GM13977 (cell line): ENCODE measurements around the gene PPP4R3A.

Experiments used
- DNase-seq: peaks from one replicate; pipeline ENCODE4 v3.0.0; 2012; ENCODE audit warnings: low spot score
- in situ Hi-C: fragments of 300-500 bp; cut with MboI; formaldehyde crosslinking; loops from one replicate; pipeline ENCODE4 v1.12.0; 2022; ENCODE audit warnings: low sequenced_read_pairs, low pct_unique_long_range_greater_than_20kb, mixed read lengths, inconsistent platforms; ENCODE audit not compliant: unreplicated experiment
- TF ChIP-seq, protein P1 (sequence below): IDR thresholded peaks from 2 replicates; pipeline ENCODE4 v1.5.1; 2012; ENCODE audit warnings: mild to moderate bottlenecking, control low read depth; ENCODE audit not compliant: insufficient read depth; ENCODE audit errors: extremely low read depth, missing control alignments

The PPP4R3A gene

GRCh38 chr14:91516663-91517388, 6.7 kb upstream of the PPP4R3A start:
- in situ Hi-C loops: no loop called here
- no peak for DNase-seq
- TF ChIP-seq, protein P1, sequence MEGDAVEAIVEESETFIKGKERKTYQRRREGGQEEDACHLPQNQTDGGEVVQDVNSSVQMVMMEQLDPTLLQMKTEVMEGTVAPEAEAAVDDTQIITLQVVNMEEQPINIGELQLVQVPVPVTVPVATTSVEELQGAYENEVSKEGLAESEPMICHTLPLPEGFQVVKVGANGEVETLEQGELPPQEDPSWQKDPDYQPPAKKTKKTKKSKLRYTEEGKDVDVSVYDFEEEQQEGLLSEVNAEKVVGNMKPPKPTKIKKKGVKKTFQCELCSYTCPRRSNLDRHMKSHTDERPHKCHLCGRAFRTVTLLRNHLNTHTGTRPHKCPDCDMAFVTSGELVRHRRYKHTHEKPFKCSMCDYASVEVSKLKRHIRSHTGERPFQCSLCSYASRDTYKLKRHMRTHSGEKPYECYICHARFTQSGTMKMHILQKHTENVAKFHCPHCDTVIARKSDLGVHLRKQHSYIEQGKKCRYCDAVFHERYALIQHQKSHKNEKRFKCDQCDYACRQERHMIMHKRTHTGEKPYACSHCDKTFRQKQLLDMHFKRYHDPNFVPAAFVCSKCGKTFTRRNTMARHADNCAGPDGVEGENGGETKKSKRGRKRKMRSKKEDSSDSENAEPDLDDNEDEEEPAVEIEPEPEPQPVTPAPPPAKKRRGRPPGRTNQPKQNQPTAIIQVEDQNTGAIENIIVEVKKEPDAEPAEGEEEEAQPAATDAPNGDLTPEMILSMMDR: no peak

DNA sequence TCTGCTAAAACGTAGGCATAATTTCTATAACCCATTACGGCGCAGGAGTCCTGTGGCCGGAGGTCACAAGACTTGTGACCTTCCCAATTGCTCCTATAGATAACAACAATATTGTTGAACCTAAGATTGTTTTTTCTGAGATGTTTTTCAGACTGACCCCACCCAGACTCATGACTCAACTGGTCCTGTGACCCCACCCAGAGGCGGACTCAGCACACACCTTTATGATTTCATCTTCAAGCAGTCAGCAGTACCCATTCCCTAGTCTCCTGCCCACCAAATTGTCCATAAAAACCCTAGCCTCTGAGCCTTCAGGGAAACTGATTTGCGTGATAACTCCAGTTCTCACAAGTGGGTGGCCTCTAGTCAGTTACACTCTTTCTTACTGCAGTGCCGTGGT, 5.9 kb upstream of the PPP4R3A start:
- in situ Hi-C loops: no loop called here
- TF ChIP-seq, protein P1: no peak
- no peak for DNase-seq

DNA sequence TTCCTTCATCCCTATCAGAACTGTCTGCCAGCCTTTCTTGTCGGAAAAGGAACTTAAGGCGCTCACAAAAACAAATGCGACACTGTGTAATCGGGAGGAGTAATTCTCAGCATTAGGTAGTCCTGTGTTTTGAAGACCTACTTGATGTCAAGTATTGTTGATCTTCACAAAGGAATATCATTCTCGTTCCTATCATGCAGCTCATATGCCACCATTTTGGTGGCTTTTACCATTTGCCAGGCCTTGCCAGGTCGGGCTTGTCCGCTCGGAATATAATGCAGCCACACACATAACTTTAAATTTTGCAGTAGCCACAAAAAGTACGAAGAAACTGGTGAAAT, 903 bp upstream of the PPP4R3A start:
- TF ChIP-seq, protein P1: no peak
- no peak for DNase-seq
- in situ Hi-C loops: no loop called here

GRCh38 chr14:91509878-91510170, 286 bp downstream of the PPP4R3A start:
- TF ChIP-seq, protein P1: no peak
- DNase-seq: peak; percentile 69
- in situ Hi-C loops: no loop called here

DNA sequence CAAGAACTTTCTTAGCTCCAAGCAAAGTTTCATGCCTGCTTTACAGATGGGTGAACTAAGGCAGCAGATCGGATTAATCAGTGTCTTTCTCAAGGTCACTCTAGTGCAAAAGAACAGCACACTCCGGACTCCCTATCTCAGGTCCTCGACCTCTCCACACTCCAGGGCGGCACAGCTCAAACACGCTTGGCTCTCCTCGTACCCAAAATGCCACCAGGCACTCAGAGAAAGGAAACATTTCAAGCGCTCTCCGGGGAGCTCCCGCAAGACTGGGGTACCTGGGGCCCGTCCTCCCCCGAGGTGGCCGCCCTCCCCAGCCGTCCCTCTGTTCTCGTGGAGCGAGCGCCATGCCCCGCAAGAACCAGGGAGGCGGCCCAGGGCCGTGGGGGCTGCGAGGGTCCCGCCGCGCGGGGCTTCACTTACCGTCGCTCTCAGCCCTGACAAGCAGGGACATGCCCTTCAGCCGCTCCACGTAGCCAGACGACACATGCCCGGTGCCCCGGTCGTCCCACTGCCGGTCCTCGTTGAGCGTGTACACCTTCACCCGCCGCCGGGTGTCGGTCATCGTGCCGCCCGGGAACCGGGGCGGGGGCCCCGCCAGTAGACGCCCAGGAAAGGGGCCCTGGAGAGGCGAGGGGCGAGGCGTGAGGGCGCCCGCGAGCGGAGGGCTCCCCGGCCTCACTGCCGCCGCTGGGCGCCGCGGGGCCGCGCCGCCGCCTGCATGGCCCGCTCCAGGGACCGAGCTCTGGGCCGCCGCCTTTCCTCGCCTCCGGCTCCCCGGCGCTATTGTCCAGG, 830 bp downstream of the PPP4R3A start:
- in situ Hi-C loops: no loop called here
- peak; percentile 50 for DNase-seq
- TF ChIP-seq, protein P1: no peak

- in situ Hi-C loops: no loop called here
- TF ChIP-seq, protein P1: no peak
- no peak for DNase-seq
Observed at GRCh38 chr14:91508105-91508504, 2.0 kb downstream of the PPP4R3A start.
